Activated T-helper 2 cell treated with anti-CD3 and anti-CD28 coated beads, Interferon-gamma antibody, Interleukin-2, Interleukin-4, amounts not matched to agents 10 μg/mL and 5 μg/mL and 100 μg/mL, durations not matched to agents 14 hours and 24 hours and 36 hours (primary cell): ENCODE data around the gene CHST11. TPM values are rescaled to one million over a fixed set of nuclear protein-coding genes. Genes with fewer than 3 reads are reported as not detected.
"Not testable (repeated sequence)": the region's sequence is repeated elsewhere in the genome, so short reads cannot be mapped to it uniquely, and the experiment has no call there.

ENCODE experiments used
- DNase-seq: peaks from one replicate; pipeline ENCODE4 v3.0.0; 2021; ENCODE audit warnings: low spot score
- H3K27ac Mint-ChIP-seq: one replicate; pipeline ENCODE4 v1.8.0; 2021; ENCODE audit warnings: mixed read lengths
- H3K27me3 Mint-ChIP-seq: one replicate; pipeline ENCODE4 v1.8.0; 2021; ENCODE audit warnings: low read depth, mixed read lengths
- H3K36me3 Mint-ChIP-seq: one replicate; pipeline ENCODE4 v1.8.0; 2021; ENCODE audit warnings: low read depth, mixed read lengths
- H3K4me1 Mint-ChIP-seq: one replicate; pipeline ENCODE4 v1.8.0; 2021; ENCODE audit warnings: low read depth, mixed read lengths
- H3K4me3 Mint-ChIP-seq: one replicate; pipeline ENCODE4 v1.8.0; 2021; ENCODE audit warnings: low read depth, mild to moderate bottlenecking, moderate library complexity, mixed read lengths
- H3K9me3 Mint-ChIP-seq: one replicate; pipeline ENCODE4 v1.8.0; 2021; ENCODE audit warnings: mixed read lengths
- intact Hi-C: fragments of 100-400 bp; cut with micrococcal nuclease; formaldehyde crosslinking; loops from one replicate; pipeline ENCODE4 v1.15.1; 2023
- total RNA-seq: library from RNA; stranded (reverse); gene quantifications from 2 replicates; pipeline ENCODE4 v1.2.3, GENCODE V29; 2022

Gene CHST11
- total RNA-seq, 1 donor from 2014 or later = 50.6 TPM

DNA sequence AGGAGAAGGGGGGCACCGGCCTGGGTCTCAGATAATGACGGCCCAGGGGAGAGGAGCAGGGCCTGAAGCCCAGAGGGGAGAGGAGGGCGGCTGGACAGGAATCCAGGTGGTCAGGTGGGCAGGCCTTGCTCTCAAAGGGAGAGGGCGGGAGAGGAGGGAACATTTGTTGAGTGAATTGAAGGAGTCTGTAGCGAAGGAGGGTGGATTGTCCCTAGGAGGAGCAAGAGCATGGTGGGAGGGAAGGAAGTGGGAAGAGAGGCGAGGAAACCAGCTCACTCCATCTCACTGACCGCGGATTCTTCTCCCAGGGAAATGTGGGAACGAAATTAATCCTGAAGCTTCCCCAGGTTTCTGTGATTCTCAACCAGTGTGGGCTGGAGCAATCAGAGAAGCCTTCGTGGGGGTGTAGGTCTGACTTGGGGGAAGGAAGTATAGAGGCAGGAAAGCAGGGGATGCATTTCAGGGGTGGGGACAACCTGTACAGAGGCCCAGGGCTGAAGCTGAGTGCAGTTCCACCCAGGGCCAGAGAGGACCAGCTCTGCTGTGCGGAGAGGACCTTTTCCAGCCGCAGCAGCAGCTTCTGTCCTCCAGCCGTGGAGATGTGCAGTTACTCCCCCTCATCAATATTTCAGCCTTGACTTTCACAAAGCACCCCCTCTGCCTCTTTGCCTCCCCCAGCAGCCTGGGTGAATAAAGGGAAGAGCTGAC lies 100.9 kb downstream of the CHST11 start:
- H3K36me3 Mint-ChIP-seq = peaks cover 49% of the 10 kb centered on the region

DNA sequence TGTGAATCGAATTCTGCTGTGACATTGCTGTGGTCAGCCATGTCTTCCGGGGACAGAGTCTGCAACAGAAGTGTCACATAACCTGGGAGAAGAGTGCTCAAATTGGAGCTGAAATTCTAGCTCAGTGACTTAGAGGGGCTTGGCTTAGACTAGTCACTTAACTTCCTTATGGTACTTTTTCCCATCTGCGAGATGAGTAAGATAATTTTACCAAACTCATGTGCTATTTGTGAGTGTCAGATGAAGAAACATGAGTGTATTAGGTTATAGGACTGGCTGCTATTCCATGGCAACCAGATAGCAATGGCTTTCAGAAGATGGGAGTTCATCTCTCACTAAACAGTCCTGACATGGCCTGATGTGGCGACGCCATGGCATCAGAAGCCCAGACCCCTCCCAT lies 104.1 kb downstream of the CHST11 start:
- Mint-ChIP-seq H3K4me1 (peaks cover 8% of the 10 kb centered on the region), H3K27ac (peak overlapping the region; percentile 28), H3K9me3 (peaks cover 15% of the 10 kb centered on the region), H3K27me3 (no peaks in the 10 kb centered on the region), H3K4me3 (no peak overlapping the region), H3K36me3 (peaks cover 63% of the 10 kb centered on the region)
- no peak for DNase-seq
- intact Hi-C loops = no loop called here

More for the DNA sequence above, 100.9 kb downstream of the CHST11 start:
- H3K4me3 Mint-ChIP-seq = no peak overlapping the region
- peaks cover 15% of the 10 kb centered on the region for H3K9me3 Mint-ChIP-seq
- no peak for DNase-seq
- peaks cover 14% of the 10 kb centered on the region for H3K4me1 Mint-ChIP-seq
- H3K27ac Mint-ChIP-seq = no peak overlapping the region
- intact Hi-C loops = no loop called here
- no peaks in the 10 kb centered on the region for H3K27me3 Mint-ChIP-seq

DNA sequence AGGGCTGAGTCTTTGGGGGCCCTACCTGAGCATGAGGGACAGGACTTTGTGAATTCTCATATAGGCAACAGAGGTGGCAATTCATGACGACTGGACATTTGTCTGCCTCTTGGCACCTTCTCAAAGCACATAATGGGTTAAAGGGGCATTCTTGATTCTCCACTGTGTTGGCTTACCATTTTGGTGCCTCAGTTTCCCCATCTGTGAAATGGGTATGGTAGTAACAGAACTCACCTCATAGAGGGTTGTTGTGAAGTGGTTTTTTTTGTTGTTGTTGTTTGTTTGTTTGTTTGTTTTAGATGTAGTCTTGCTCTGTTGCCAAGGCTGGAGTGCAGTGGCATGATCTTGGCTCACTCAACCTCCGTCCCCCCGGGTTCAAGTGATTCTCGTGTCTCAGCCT lies 106.0 kb downstream of the CHST11 start:
- peaks cover 75% of the 10 kb centered on the region for H3K36me3 Mint-ChIP-seq

DNA sequence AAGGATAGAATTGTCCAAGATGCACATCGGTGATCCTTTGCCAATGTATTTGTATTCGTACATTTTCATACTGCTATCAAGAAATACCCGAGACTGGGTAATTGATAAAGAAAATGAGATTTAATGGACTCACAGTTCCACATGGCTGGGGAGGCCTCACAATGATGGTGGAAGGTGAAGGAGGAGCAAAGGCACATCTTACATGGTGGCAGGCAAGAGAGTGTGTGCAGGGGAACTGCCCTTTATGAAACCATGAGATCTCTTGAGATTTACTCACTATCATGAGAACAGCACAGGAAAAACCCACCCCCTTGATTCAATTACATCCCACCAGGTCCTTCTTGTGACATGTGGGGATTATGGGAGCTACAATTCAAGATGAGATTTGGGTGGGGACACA lies 107.9 kb downstream of the CHST11 start:
- Mint-ChIP-seq H3K36me3 (peaks cover 75% of the 10 kb centered on the region), H3K4me1 (peaks cover 39% of the 10 kb centered on the region), H3K9me3 (peaks cover 15% of the 10 kb centered on the region)
- DNase-seq, H3K27ac Mint-ChIP-seq, H3K4me3 Mint-ChIP-seq, H3K27me3 Mint-ChIP-seq: not testable (repeated sequence)
- intact Hi-C loops = loop anchor here (5.0 kb wide), 1 partner anchor 118 kb away; no protein-coding TSS in a partner anchor

More for the DNA sequence above, 106.0 kb downstream of the CHST11 start:
- H3K4me1 Mint-ChIP-seq = peaks cover 20% of the 10 kb centered on the region
- intact Hi-C loops = no loop called here
- H3K9me3 Mint-ChIP-seq = peaks cover 15% of the 10 kb centered on the region
- H3K4me3 Mint-ChIP-seq = no peak overlapping the region
- no peaks in the 10 kb centered on the region for H3K27me3 Mint-ChIP-seq
- no peak overlapping the region for H3K27ac Mint-ChIP-seq
- no peak for DNase-seq

DNA sequence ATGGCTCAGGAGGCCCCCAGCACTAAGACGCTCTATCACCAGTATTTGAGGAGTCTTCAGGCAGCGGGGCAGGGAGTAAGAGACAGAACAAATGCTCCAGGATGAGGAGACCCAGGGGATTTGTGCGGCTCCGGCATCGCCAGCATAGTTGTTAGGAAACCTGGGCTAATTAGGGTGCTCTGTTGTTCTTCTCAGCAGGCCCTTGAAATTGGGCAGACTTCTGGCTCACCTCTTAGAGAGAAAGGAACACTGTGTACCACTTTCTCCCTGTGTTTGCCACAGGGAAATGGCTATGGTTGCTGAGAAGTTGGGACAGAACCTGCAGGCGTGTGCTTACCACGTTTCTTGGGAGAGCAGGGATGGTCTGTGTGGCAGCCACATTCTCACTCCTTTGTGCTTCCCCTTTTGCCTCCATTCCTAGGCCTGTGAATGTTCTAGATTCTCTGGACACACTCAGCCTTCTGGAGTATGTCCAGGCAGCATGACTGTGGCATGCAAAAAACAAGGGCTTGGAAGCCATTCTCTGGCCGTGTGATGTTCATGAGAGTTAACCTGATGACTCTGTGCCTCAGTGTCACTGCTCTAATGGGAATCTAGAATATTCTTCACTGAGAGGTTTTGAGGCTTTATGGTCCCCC lies 109.0 kb downstream of the CHST11 start:
- Mint-ChIP-seq H3K27ac (peak overlapping the region; percentile 25), H3K4me1 (peaks cover 45% of the 10 kb centered on the region), H3K27me3 (no peaks in the 10 kb centered on the region), H3K4me3 (no peak overlapping the region), H3K9me3 (peaks cover 15% of the 10 kb centered on the region), H3K36me3 (peaks cover 75% of the 10 kb centered on the region)
- intact Hi-C loops = loop anchor here (5.0 kb wide), 1 partner anchor 117 kb away; no protein-coding TSS in a partner anchor
- no peak for DNase-seq

DNA sequence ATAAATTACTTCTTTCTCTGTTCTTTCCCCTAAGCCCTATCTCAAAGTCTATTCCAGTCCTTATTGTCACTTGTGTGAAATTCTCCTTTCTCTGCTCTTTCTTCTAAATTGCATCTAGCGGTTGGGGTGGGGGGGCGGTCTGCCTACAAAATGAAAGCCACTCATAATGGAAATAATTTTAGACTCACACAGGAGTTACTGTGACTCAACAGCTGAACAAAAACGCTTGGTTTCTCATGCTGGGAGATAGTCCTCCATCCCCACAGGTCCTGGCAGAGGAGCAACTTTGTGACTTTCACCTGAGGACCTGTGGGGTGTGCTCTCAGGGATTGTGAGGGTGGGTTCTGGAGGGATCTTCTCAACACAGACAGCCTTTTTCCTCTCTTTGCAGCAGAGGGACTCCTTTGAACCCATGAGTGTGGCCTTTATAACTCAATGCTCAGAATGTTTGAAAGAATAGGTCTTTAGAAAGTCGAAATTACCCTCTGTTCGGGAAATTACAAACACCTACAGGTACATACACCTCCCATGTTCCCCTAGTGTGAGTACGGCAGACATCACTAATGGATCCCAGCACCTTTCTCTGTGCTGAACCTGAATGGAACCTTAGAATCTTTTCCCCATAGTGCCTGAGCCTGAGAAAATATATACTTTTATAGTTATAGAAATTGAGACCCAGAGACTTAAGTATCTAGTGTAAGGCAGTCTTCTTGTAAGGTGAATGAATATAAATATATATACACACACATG lies 109.7 kb downstream of the CHST11 start:
- no peaks in the 10 kb centered on the region for H3K27me3 Mint-ChIP-seq
- DNase-seq = no peak
- H3K4me3 Mint-ChIP-seq = no peak overlapping the region
- peaks cover 15% of the 10 kb centered on the region for H3K9me3 Mint-ChIP-seq
- H3K27ac Mint-ChIP-seq = peak overlapping the region; percentile 25
- peaks cover 79% of the 10 kb centered on the region for H3K36me3 Mint-ChIP-seq
- peaks cover 48% of the 10 kb centered on the region for H3K4me1 Mint-ChIP-seq
- intact Hi-C loops = loop anchor here (5.0 kb wide), 1 partner anchor 116 kb away; no protein-coding TSS in a partner anchor

DNA sequence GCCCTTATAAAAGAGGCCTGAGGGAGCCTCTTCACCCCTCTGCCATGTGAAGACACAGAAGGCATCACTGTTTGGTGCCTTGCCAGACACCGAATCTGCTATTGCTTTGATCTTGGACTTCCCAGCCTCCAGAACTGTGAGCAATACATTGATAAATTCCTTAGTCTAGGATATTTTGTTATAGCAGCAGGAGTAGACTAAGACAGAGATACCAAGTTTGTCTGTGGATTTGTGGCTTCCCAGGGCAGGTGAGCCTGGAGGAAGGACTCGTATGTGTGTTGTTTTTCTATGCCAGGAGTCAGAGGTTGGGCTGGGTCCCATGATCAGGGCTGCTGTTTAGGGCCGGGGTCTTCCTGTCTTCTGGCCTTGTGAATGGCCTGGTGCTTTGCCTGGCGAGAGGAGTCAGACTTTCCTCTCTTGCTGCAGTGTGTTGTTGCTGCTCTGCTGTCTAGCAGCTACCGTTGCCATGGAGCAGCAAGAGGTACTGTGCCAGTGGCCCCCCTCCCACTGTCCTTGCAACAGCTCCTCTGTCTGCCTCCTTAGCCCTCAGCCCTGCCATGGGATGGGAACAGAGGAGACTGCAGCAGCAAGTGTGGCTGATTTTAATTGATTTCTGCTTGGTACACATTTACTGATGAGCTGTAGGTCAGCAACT lies 111.2 kb downstream of the CHST11 start:
- Mint-ChIP-seq H3K36me3 (peaks cover 76% of the 10 kb centered on the region), H3K4me3 (no peak overlapping the region), H3K27ac (peak overlapping the region; percentile 71), H3K4me1 (peaks cover 54% of the 10 kb centered on the region), H3K27me3 (no peaks in the 10 kb centered on the region), H3K9me3 (peaks cover 19% of the 10 kb centered on the region)
- no peak for DNase-seq
- intact Hi-C loops = loop anchor here (5.0 kb wide), 1 partner anchor 114 kb away; no protein-coding TSS in a partner anchor

DNA sequence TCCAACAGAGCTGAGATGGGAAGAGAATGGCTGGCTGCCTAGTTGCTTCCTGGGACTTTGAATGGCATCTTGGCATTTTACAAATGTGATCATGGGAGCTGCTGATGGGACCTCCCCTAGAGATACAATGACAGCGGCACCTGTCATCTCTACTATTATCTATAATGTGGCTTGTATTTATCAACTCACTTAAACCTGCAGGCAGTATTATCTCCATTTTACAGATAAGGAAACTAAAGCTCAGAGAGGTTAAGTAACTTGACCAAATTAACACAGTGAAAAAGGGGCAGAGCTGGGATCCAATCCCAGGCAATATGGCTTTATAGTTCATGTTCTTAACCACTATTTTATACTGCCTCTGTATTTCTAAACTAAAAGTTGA lies 111.7 kb downstream of the CHST11 start:
- Mint-ChIP-seq H3K27me3 (no peaks in the 10 kb centered on the region), H3K27ac (peak overlapping the region; percentile 71), H3K36me3 (peaks cover 74% of the 10 kb centered on the region), H3K4me1 (peaks cover 54% of the 10 kb centered on the region), H3K4me3 (no peak overlapping the region), H3K9me3 (peaks cover 16% of the 10 kb centered on the region)
- intact Hi-C loops = loop anchor here (5.0 kb wide), 1 partner anchor 114 kb away; no protein-coding TSS in a partner anchor
- no peak for DNase-seq

DNA sequence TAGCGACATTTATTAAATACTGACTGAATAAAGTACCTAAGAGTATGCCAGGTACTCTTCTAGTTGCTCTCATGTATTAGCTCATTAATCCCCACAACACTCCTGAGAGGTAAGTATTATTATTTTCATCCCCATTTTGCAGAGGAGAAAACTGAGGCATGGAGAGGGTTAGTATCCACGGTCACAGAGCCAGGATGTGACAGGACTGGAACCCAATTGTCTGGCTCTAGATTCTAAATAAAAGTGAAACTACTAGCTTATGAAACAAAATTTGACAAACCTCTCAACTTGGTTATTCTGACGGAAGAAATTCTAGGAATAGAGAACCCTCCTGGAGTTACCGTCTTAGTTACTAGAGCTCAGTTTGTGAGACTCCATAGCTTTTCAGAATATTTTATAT lies 112.2 kb downstream of the CHST11 start:
- H3K27ac Mint-ChIP-seq = peak overlapping the region; percentile 71
- H3K4me3 Mint-ChIP-seq = no peak overlapping the region
- no peak for DNase-seq
- peaks cover 54% of the 10 kb centered on the region for H3K4me1 Mint-ChIP-seq
- H3K36me3 Mint-ChIP-seq = peaks cover 74% of the 10 kb centered on the region
- H3K9me3 Mint-ChIP-seq = peaks cover 11% of the 10 kb centered on the region
- intact Hi-C loops = loop anchor here (1.0 to 5.0 kb wide), 5 partner anchors 11 to 113 kb away; no protein-coding TSS in a partner anchor
- H3K27me3 Mint-ChIP-seq = no peaks in the 10 kb centered on the region

DNA sequence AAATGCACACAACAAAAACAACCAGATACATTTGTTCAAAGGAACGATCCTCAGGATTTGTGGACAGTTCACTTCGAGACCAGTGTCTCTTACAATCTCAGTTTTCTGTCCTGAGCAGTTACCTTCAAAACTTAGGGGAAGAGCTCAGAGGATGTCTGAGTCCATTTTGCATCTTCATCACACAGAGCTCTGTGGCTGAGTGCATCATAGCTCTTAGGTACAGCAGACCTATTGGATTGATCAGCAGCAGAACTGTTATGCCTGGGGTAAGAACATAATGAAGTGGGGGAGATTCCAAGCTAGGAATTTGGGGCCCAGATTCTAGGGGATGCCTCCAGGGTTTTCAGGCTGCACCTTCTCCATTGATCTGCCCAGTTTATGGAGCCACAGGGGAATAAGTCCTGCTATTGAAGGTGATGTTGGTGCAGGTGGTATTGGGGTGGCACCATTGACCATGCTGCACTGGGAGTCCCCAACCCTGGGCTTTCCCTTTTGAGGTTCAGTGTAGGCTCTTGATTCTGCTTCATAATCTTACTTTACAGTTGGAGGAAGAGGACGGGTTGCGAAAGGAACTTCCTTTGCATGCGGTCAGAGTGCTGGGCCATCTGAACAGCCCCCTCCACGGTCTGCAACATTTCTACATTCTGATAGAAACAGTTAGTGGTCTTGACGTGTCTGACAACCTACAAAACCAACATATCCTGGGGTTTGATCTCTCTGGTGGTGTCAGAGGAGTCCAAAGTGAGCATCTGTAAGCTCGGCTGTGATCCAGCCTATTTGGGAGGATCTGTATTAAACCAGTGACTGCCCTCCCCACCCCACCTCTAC lies 112.8 kb downstream of the CHST11 start:
- peak overlapping the region; percentile 71 for H3K27ac Mint-ChIP-seq
- DNase-seq = peak; percentile 51
- H3K9me3 Mint-ChIP-seq = peaks cover 7% of the 10 kb centered on the region
- intact Hi-C loops = loop anchor here (1.0 to 5.0 kb wide), 5 partner anchors 11 to 113 kb away; no protein-coding TSS in a partner anchor
- peak overlapping the region; percentile 61 for H3K4me3 Mint-ChIP-seq
- no peaks in the 10 kb centered on the region for H3K27me3 Mint-ChIP-seq
- H3K4me1 Mint-ChIP-seq = peaks cover 54% of the 10 kb centered on the region
- H3K36me3 Mint-ChIP-seq = peaks cover 69% of the 10 kb centered on the region

DNA sequence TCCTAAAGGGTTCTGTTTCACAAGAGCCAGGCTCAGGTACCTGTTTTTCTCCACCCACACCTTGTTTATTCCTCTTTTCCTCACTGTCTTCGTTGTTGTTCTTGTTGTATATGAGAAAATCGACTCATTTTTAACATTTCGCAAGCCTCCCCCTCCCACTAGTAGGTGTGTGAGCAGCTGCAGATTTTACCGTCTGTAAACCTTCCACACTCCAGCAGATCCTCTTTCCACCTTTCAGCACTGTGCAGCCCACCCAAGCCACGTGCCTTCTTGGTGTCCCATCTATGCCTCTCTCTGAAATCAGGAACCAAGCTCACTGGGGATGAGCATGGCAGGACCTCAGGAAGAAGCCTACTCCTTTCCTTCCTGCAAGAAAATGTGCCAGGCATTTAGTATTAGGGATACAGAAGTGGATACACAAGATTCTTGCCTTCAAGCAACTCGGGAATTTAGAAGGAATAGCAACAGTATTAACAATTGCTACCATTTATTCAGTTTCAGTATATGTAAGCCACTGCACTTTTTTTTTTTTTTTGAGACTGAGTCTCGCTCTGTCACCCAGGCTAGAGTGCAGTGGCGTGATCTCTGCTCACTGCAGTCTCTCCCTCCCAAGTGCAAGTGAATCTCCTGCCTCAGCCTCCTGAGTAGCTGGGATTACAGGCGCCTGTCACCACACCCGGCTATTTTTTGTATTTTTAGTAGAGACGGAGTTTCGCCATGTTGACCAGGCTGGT lies 113.6 kb downstream of the CHST11 start:
- DNase-seq = no peak
- peak overlapping the region; percentile 61 for H3K4me3 Mint-ChIP-seq
- peak overlapping the region; percentile 71 for H3K27ac Mint-ChIP-seq
- H3K36me3 Mint-ChIP-seq = peaks cover 64% of the 10 kb centered on the region
- peaks cover 4% of the 10 kb centered on the region for H3K9me3 Mint-ChIP-seq
- H3K27me3 Mint-ChIP-seq = no peaks in the 10 kb centered on the region
- intact Hi-C loops = no loop called here
- H3K4me1 Mint-ChIP-seq = peaks cover 55% of the 10 kb centered on the region
